HepG2 (cell line): Measurements from ENCODE around the gene CBFA2T2. TPM values are rescaled to one million over a fixed set of nuclear protein-coding genes. Genes with fewer than 3 reads are reported as not detected.

ENCODE experiments used
- ELF1 ChIP-seq: sonication (generic); formaldehyde crosslinking; IDR thresholded peaks from 2 replicates; pipeline ENCODE4 v1.4.0; 2020; ENCODE audit warnings: missing genetic modification reagents
- ERF ChIP-seq: IDR thresholded peaks from 2 replicates; pipeline ENCODE4 v1.6.1; 2018; ENCODE audit warnings: missing biosample characterization, missing genetic modification reagents
- GATA4 ChIP-seq: sonication (generic); IDR thresholded peaks from 2 replicates; pipeline ENCODE4 v1.6.1; 2016; ENCODE audit warnings: antibody characterized with exemption, low read depth, borderline replicate concordance
- GLI4 ChIP-seq: sonication (generic); formaldehyde crosslinking; IDR thresholded peaks from 2 replicates; pipeline ENCODE4 v1.5.1; 2020; ENCODE audit warnings: missing genetic modification reagents, mild to moderate bottlenecking, moderate library complexity, borderline replicate concordance
- GMEB1 ChIP-seq: sonication (generic); formaldehyde crosslinking; IDR thresholded peaks from 2 replicates; pipeline ENCODE4 v1.5.1; 2020; ENCODE audit warnings: missing genetic modification reagents, mild to moderate bottlenecking, borderline replicate concordance
- HNRNPK ChIP-seq: fragments of 200-400 bp; formaldehyde crosslinking; IDR thresholded peaks from 2 replicates; pipeline ENCODE4 v1.6.1; 2018; ENCODE audit warnings: low read length, low read depth, moderate library complexity, mild to moderate bottlenecking; ENCODE audit not compliant: poor library complexity, severe bottlenecking
- KDM5A ChIP-seq: fragments of 200-600 bp; sonication (generic); IDR thresholded peaks from 2 replicates; pipeline ENCODE4 v1.7.0; 2018; ENCODE audit warnings: antibody characterized with exemption, mild to moderate bottlenecking, low read length, borderline replicate concordance
- MYNN ChIP-seq: sonication (generic); formaldehyde crosslinking; IDR thresholded peaks from 2 replicates; pipeline ENCODE4 v1.4.0; 2020; ENCODE audit warnings: mild to moderate bottlenecking, low read depth, missing genetic modification reagents
- NRL ChIP-seq: sonication (generic); formaldehyde crosslinking; IDR thresholded peaks from 2 replicates; pipeline ENCODE4 v1.5.0; 2020; ENCODE audit warnings: missing genetic modification reagents, mild to moderate bottlenecking, moderate library complexity, borderline replicate concordance
- RBM22 ChIP-seq: fragments of 200-400 bp; formaldehyde crosslinking; optimal IDR thresholded peaks from 2 replicates; pipeline ENCODE3; 2017; ENCODE audit warnings: mild to moderate bottlenecking, low read length, moderate library complexity
- SPEN ChIP-seq: sonication (generic); formaldehyde crosslinking; IDR thresholded peaks from 2 replicates; pipeline ENCODE4 v1.5.1; 2020; ENCODE audit warnings: low read depth, mild to moderate bottlenecking, missing genetic modification reagents
- XBP1 ChIP-seq: sonication (generic); formaldehyde crosslinking; IDR thresholded peaks from 2 replicates; pipeline ENCODE4 v1.5.0; 2020; ENCODE audit warnings: missing genetic modification reagents
- ZC3H4 ChIP-seq: sonication (generic); formaldehyde crosslinking; IDR thresholded peaks from 2 replicates; pipeline ENCODE4 v1.4.0; 2020; ENCODE audit warnings: missing genetic modification reagents, borderline replicate concordance
- ZFP91 ChIP-seq: sonication (generic); formaldehyde crosslinking; IDR thresholded peaks from 2 replicates; pipeline ENCODE4 v1.9.0; 2022; ENCODE audit warnings: missing genetic modification reagents, mild to moderate bottlenecking, borderline replicate concordance
- ZNF264 ChIP-seq: sonication (generic); formaldehyde crosslinking; IDR thresholded peaks from 2 replicates; pipeline ENCODE4 v1.4.0; 2020; ENCODE audit warnings: missing genetic modification reagents
- ZNF431 ChIP-seq: sonication (generic); formaldehyde crosslinking; IDR thresholded peaks from 2 replicates; pipeline ENCODE4 v1.9.0; 2022; ENCODE audit warnings: missing genetic modification reagents, low read depth, mild to moderate bottlenecking, borderline replicate concordance
- ZNF550 ChIP-seq: sonication (generic); formaldehyde crosslinking; IDR thresholded peaks from 2 replicates; pipeline ENCODE4 v1.4.0; 2020; ENCODE audit warnings: mild to moderate bottlenecking, missing genetic modification reagents, borderline replicate concordance
- ZNF598 ChIP-seq: sonication (generic); formaldehyde crosslinking; IDR thresholded peaks from 2 replicates; pipeline ENCODE4 v1.5.1; 2020; ENCODE audit warnings: mild to moderate bottlenecking, missing genetic modification reagents, borderline replicate concordance
- ZNF616 ChIP-seq: sonication (generic); formaldehyde crosslinking; IDR thresholded peaks from 2 replicates; pipeline ENCODE4 v1.5.0; 2020; ENCODE audit warnings: low read depth, mild to moderate bottlenecking, missing genetic modification reagents
- ZNF704 ChIP-seq: sonication (generic); formaldehyde crosslinking; IDR thresholded peaks from 2 replicates; pipeline ENCODE4 v1.8.1; 2023; ENCODE audit warnings: mild to moderate bottlenecking, inconsistent platforms, moderate library complexity, missing genetic modification reagents, borderline replicate concordance
- ZNF737 ChIP-seq: sonication (generic); formaldehyde crosslinking; IDR thresholded peaks from 2 replicates; pipeline ENCODE4 v1.5.0; 2020; ENCODE audit warnings: missing genetic modification reagents, mild to moderate bottlenecking, borderline replicate concordance
- polyA plus RNA-seq, 8 experiments: library from polyadenylated mRNA; depleted of rRNA in 3 of 8; stranded (reverse) in 7 of 8; unstranded in 1 of 8; fragments of >200 nt; fragmentation: Illumina TruSeq in 4 of 8; extraction: Trizol in 4 of 8; gene quantifications; 2 replicates each; pipeline versions ENCODE4 v1.2.1 to v1.2.3, GENCODE V29; 2011 to 2016; ENCODE audit warnings: low read depth in 4 of 8, missing spikeins in 1 of 8, mixed read lengths in 1 of 8; ENCODE audit not compliant: insufficient read depth in 1 of 8
- total RNA-seq, 5 experiments: library from RNA; depleted of rRNA; stranded (reverse); fragments of >200 nt; fragmentation: Illumina TruSeq; extraction: Trizol; gene quantifications; 2 replicates each; pipeline ENCODE4 v1.2.3, GENCODE V29; 2016; ENCODE audit warnings: low read depth in 1 of 5
- TF ChIP-seq, protein P1 (sequence below): sonication (generic); formaldehyde crosslinking; IDR thresholded peaks from 2 replicates; pipeline ENCODE4 v1.8.0; 2022; ENCODE audit warnings: mild to moderate bottlenecking, missing genetic modification reagents; ENCODE audit not compliant: insufficient replicate concordance
- TF ChIP-seq, protein P2 (sequence below): IDR thresholded peaks from 2 replicates; pipeline ENCODE4 v1.6.1; 2016

The CBFA2T2 gene
- total and polyA plus RNA-seq, 2 of the 13 experiments (the other 11 are each of a cell fraction or from before 2014, with no cell fraction given) = 6.3 to 21.2 TPM

DNA sequence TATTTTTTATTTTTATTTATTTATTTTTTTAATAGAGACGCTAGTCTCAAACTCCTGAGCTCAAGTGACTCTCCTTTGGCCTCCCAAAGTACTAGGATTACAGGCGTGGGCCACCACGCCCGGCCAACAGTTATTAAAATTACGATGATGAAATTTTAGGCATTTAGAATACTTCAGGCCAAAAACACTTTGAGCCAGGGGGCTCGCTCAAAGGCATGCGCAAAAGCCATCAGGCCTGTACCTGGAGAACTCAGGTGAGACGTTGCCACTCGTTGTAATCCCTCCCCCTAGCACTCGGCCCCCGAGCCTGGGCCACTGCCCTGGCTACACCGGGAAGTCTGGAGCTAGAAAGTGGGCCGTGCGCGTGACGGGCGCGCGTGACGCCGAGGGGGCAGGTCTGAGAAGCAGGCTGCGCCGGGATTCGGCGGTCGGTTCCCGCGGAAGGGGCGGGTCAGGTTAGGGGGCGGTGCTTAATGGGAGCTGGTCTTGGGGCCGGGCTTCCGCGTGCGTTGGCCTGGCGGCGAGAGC, 337 bp upstream of the CBFA2T2 start (continued):
- no peak for TF ChIP-seq ZNF704 (CRISPR knock-in tag)
- TF ChIP-seq ZNF431 (CRISPR knock-in tag) = peak; percentile 17; the same call in 1 of the 2 replicates
- peak; percentile 68 for TF ChIP-seq HNRNPK
- no peak for TF ChIP-seq ZNF264 (CRISPR knock-in tag)
- peak; percentile 22; the same call in 1 of the 2 replicates for TF ChIP-seq KDM5A
- no peak; the same call in 1 of the 2 replicates for TF ChIP-seq ZC3H4 (CRISPR knock-in tag)
- peak; percentile 86 for TF ChIP-seq SPEN (CRISPR knock-in tag)
- peak; percentile 40; the same call in 1 of the 2 replicates for TF ChIP-seq GLI4 (CRISPR knock-in tag)
- no peak for TF ChIP-seq RBM22
- peak; percentile 95 for TF ChIP-seq ELF1 (CRISPR knock-in tag)
- peak; percentile 70; the same call in 1 of the 2 replicates for TF ChIP-seq MYNN (CRISPR knock-in tag)
- TF ChIP-seq XBP1 (CRISPR knock-in tag) = no peak
- TF ChIP-seq, protein P1, sequence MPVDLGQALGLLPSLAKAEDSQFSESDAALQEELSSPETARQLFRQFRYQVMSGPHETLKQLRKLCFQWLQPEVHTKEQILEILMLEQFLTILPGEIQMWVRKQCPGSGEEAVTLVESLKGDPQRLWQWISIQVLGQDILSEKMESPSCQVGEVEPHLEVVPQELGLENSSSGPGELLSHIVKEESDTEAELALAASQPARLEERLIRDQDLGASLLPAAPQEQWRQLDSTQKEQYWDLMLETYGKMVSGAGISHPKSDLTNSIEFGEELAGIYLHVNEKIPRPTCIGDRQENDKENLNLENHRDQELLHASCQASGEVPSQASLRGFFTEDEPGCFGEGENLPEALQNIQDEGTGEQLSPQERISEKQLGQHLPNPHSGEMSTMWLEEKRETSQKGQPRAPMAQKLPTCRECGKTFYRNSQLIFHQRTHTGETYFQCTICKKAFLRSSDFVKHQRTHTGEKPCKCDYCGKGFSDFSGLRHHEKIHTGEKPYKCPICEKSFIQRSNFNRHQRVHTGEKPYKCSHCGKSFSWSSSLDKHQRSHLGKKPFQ (CRISPR knock-in tag) = peak; percentile 60
- peak; percentile 80; the same call in 1 of the 2 replicates for TF ChIP-seq ERF (CRISPR knock-in tag)
- TF ChIP-seq ZNF550 (CRISPR knock-in tag) = no peak
- TF ChIP-seq NRL (CRISPR knock-in tag) = peak; percentile 52; the same call in 1 of the 2 replicates
- no peak for TF ChIP-seq ZNF616 (CRISPR knock-in tag)
- peak; percentile 90 for TF ChIP-seq GMEB1 (CRISPR knock-in tag)
- no peak for TF ChIP-seq ZNF737 (CRISPR knock-in tag)
- peak; percentile 95 for TF ChIP-seq ZNF598
- TF ChIP-seq GATA4 = peak; percentile 87
- TF ChIP-seq ZFP91 (CRISPR knock-in tag) = peak; percentile 64; the same call in 1 of the 2 replicates
- TF ChIP-seq, protein P2, sequence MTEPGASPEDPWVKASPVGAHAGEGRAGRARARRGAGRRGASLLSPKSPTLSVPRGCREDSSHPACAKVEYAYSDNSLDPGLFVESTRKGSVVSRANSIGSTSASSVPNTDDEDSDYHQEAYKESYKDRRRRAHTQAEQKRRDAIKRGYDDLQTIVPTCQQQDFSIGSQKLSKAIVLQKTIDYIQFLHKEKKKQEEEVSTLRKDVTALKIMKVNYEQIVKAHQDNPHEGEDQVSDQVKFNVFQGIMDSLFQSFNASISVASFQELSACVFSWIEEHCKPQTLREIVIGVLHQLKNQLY (CRISPR knock-in tag) = peak; percentile 88
